GM18505 (cell line): ENCODE data around the gene MSL3B.

ENCODE experiments used
- ATAC-seq: cut with Tn5 transposase; IDR thresholded peaks from one replicate; pipeline ENCODE4 v1.9.1; 2021; ENCODE audit not compliant: unreplicated experiment
- POLR2A ChIP-seq: IDR thresholded peaks from 4 replicates; pipeline ENCODE4 v1.6.1; 2011; ENCODE audit warnings: borderline replicate concordance; ENCODE audit not compliant: insufficient read depth, insufficient read length; ENCODE audit errors: extremely low read depth

The MSL3B gene

DNA sequence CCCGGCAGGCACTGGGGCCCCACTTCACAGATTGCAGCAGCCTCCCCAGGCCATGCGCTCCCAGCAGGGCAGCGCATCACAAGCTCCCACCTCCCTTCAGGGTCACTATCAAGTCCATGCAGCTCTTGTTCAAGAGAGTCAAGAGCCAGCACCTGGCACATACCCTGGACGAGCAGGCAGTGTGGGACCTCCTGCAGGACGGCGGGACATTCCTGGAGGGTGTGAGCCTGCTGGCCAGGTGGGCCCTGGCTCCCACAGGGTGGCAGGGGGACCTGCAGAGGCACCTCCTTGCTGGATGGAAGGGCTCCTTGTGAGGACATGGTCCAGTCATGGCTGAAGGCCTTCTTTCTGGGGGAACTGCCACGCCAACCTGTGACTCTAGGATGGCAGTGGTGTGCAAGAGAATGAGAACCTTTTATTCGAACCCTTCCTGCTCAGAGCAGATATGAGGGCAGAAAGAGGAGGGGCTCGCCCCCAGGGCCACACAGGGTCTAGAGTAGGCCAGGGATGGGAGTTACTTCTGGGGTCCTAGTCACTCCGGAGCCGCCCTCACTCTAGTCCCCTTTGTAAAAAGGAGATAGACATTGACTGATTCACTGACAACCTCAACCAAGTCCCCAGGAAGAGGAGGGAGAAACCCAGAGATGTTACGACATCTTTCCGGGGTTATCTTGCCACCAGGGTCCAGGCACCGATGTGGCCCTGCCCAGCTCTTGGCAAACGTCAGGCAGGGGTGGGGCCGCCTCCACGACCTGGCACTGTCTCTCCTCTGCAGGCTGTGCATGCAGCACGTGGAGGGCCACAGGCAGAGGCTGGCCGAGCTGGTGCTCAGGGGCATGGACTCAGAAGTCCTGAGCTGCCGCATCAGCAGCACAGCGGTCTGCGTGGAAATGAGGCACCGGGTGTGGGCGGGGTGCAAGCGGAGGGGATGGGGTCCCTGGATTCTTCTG, 45.1 kb downstream of the MSL3B start:
- TF ChIP-seq POLR2A, result no peak

DNA sequence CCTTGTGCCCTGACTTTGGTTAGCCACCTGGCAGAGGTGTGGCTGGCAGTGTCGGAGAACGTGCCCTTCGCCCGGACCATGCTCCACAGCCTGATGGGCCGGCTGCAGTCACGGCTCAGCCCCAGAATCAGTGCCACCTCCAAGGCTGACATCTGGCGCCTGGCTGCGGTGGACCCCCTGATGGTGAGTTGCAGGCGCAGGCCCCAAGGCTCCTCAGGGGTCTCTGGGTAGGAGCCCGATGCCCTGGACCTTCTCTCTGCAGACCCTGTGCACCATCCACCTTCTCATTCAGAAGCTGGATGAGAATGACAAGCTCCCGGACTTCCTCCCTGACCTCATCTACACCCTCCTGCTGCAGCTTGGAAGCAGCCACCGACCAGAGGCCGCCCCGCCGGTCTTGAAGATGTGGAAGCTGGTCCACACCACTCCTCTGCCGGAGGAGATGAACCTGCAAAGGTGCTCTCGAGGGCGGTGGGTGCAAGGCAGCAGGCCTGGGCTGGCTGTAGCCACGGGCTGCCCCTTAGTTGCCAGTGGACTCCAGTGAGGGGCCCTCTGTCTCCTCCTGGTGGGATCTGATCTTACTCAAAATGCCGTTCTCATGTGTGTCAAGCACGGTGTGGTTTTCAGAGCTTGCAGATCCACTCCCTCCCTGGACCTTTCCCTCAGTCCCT, 46.0 kb downstream of the MSL3B start:
- ATAC-seq, result no peak

More for the DNA sequence above, 45.1 kb downstream of the MSL3B start:
- ATAC-seq, result no peak

DNA sequence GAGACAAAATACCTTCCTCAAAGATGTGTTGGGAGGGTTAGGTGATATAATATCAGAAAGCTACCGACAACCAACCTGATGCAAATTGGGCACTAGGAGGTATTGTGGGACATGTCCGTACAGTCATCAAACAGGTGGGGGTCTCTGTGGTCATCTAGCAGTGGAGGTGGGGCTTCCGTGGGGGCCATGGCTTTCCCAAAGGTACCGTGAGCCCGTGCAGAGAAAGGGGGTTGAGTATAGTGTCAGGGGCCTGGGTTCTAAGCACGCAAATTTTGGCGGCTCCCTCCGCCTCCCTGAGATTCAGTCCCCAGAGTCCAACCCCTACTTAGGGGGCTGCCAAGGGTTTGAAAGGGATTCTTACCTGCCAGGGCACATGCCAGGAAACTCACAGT, 46.5 kb downstream of the MSL3B start:
- no peak for TF ChIP-seq POLR2A
- ATAC-seq, result no peak

More for the DNA sequence above, 46.0 kb downstream of the MSL3B start:
- no peak for TF ChIP-seq POLR2A

DNA sequence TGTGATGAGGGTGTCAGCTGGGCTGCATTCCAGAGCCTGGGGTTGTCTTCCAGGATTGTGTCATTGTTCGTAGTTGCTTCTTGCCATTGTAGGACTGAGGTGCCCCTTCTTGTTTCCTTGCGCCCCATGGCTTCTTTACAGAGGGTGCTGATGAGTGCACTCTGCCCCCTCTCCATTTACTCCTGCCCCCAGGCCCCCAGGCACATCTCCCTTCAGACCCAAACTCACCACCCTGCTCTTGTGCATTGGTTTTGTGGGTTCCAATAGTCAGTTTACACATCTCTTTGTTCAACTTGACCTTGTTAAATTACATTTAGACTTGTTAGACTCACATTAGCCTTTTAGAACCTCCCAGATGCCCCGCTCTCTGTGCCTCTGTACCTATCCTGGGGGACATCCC, 47.0 kb downstream of the MSL3B start:
- TF ChIP-seq POLR2A, result no peak
- ATAC-seq, result no peak

DNA sequence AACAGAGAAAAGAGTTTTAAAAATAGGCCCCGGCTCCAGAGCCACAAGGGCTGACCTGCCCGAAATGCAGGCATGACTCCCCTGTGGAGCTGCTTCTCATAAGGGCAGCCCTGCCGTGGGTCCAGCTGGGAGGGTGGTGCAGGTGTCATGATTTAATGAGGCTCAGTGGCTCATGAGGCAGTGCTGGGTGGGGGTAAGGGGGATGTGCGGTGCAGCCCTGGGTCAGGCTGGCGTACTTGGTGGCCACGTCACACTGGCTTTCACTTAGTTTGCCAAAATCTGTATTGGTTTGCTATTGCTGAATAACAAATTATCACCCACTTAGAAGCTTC, 47.4 kb downstream of the MSL3B start:
- TF ChIP-seq POLR2A, result no peak
- ATAC-seq, result no peak

DNA sequence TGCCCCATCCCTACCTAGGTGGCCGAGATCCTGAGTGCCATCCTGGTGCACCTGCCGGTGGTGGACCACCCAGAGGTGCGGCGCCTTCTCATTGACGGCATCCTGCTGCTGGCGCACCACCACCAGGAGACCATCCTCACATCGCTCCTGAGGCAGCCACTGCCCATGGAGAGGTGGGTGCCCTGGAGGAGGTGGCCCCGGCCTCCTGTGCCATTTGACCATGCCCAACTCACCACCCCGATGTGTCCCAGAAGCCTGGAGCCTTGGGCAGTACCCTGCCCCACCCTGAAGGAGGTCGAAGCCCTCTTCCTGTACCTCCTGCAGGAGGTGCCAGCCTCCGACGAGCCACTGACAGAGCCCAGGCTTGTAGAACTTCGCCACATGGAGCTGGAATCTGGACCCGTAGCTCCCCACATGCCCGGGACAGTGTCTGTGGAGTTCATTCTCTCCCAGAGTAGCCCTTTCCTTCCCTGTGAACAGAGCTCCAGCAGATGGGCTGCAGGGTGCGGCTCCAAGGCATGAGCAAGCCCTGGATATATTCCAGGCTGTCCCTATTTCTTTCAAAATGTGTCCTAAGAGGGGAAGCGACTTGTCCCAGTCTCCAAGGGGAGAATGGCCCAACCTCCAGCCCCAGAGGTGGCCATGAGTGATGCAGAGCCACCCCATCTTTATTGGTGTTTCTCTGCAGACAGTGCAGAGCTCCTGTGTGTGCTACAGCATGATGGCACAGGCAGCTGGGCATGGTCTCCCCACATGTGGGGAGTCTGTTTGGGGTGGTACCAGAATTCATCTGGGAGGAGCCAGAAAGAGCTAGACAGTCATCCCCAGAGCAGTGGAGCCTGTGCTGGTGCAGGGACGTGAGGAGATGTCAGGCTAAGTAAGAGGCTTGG, 48.1 kb downstream of the MSL3B start:
- TF ChIP-seq POLR2A, result no peak
- ATAC-seq, result no peak

DNA sequence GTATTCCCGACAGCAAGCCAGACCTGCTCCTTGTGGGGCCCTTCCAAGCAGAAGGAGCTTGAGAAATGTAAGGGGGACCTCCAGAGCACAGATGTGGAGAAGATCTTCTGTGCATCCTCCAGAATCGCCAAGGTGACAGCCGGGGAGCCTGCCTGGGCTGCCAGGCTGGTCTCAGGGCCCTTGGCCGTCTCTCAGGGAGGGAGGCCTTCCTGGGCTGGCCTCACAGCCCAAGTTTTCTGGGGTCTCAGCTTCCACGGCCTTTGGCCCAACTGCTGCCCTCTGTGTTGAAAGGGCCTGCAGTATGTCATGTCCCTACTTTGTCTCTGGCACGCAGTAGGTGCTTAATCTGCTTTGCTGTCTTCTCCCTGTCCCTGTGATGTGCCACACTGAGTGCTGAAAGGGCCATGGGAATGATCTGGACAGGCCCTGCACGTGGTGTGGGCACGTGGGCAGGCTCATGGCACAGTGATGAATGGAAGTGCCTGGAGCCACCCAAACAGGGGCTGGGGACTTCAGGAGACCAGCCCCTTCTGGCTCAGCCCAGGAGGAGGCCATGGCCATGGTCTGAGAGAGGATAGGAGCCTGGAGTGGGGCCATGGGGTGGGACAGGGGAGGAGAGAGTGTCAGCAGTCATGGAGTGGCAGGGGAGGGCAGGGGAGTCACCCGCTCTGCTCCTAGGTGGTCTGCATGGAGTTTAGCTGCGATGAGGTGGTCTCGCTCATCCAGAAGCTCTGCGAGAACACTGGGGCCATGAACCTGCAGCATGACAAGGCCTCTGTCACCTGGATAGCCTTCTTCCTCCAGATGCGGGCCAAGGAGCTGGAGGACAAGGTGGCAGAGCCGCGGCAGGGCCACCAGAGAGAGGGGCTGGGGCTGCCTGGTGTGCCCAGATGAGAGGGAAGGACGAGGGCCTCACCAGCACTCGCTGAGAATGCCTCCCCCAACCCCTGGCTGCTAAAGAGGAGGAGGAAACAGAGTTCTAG, 49.3 kb downstream of the MSL3B start:
- no peak for TF ChIP-seq POLR2A
- no peak for ATAC-seq

DNA sequence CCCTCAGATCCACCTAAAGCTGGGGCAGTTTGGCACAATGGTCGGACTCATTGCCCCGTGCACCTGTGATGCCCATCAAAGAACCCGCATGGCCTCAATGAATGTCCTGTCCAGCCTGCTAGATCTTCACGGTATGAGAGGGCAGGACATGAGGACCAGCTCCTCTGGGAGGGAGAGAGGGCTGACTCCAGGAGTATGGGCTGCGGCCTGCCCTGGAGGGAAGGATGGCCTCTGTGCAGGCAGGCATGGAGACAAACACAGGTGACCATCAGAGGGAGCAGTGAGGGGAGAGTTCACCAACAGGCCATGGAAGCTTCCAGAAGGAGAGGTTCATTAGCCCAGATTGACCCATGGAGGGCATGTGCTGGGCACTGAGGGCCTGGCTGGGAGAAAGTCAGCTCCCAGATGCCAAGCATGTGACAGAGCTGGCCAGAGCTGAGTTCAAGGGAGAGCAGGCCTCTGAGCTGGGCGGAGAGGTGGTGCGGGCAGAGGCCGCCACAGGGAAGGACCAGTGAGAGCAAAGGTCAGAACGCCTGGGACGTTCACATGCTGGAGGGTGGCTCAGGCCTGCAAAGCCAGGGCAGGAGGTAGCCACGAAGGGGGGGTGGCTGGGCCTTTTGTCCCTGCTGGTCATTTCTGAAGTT, 50.1 kb downstream of the MSL3B start:
- ATAC-seq, result no peak
- TF ChIP-seq POLR2A, result no peak

DNA sequence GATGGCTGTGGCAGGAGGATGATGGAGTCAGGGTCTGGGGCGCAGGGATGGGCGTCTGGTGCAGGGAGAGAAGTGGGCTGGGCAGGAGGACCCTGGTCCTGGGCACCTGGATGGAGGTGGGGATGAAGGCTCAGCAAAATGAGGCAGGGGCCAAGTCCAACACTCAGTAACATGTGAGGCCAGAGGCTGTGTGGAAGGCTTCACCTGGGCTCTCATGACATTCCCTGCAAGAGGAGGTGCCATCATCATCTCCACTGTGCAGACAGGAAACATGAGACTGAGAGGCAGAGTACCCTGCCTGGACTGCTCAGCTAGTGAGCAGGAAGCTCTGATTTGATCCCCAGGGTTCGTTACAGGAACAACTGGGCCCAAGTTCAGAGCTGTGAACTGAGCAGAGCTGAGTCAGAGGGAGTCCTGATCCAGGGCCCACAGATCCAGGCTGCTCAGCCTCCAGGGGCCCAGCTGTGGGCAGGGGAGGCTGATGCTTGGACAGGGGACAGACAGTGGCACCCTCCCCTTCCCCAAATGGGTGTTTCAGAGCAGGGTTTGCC, 50.8 kb downstream of the MSL3B start:
- ATAC-seq, result no peak
- TF ChIP-seq POLR2A, result no peak

DNA sequence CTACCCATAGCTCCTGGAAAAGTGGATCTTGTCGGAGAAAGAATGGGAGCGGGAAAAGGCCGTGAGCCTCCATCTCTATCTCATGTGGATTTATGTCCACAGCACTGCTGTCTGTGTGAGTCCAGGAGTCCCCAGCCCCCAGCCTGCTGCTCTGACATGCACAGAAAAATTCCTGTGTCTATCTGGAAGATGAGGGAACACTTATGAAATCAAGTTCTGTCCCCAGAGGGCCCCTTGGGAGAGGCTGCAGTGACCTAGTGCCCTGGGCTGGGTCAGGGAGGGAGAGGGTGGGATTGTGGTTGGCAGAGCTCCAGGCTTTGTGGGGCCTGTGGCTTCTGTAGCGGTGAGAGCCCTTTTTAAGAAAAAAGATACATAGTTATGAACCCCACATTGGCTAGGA, 51.4 kb downstream of the MSL3B start:
- no peak for ATAC-seq
- no peak for TF ChIP-seq POLR2A

DNA sequence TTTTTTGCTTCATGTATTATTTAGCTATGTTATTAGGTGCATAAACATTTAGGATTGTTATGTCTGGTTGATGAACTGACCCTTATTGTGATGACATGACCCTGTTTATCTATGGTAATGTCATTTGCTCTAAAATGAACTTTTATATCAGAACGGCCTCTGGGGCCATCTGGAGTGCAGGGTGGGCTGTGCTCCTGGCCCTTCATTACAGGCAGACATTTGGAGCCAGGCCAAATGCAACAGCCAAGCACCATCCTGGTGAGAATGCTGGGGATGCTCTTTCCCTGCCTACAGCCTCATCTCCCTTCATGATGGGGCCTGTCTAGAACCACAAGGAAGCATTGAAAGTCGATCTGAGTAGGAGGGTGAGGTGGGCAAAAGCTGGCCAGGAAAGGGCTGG, 51.9 kb downstream of the MSL3B start:
- no peak for ATAC-seq
- no peak for TF ChIP-seq POLR2A

DNA sequence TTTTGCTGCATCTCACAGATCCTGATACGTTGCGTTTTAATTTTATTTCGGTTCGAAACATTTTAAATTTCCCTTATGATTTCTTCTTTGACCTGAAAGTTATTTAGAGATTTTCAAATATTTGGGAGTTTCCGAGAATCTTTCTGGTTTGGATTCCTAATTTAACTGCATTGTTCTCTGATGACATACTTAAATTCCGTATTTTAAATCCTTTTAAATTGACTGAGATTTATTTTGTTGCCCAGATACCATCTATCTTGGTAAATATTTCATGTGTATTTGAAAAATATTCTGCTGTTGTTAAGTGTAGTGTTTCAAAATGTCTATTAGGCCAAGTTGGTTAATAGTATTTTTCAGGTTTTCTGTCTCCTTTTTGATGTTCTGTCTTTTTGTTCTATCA, 52.3 kb downstream of the MSL3B start:
- no peak for TF ChIP-seq POLR2A
- no peak for ATAC-seq
